ENCODE results near the gene ITFG2.

The ITFG2 gene

GRCh38 chr12:2801044-2801783 lies 11.3 kb upstream of the ITFG2 start:
- peaks cover 98% of the 10 kb centered on the region for H3K36me3 ChIP-seq (ENCODE audit: insufficient read depth, low read length)
- no peak for DNase-seq (ENCODE audit: low read depth, low spot score)
- TF ChIP-seq POLR2AphosphoS5 (IDR thresholded peaks at IDR 0.05; ENCODE audit: borderline replicate concordance, low read depth, low read length) (no peak), FOXP2 (optimal IDR thresholded peaks at IDR 0.05; ENCODE audit: control extremely low read depth, extremely low read length, insufficient read depth) (no peak), EZH2 (IDR thresholded peaks at IDR 0.05) (no peak)
- no peak overlapping the region for H3K9ac ChIP-seq (ENCODE audit: insufficient read length)
- H3K4me3 ChIP-seq = no peak overlapping the region
- H3K27ac ChIP-seq = no peak overlapping the region
- no peaks in the 10 kb centered on the region for H3K9me3 ChIP-seq (ENCODE audit: low read depth, low read length)

- Histone ChIP-seq H3K27ac (0 out of 2 replicates have a peak overlapping the region, but pooled peaks have one; percentile 21), H3K9ac (ENCODE audit: insufficient read length) (no peak overlapping the region), H3K36me3 (ENCODE audit: insufficient read depth, low read length) (peaks cover 72% of the 10 kb centered on the region), H3K4me3 (no peak overlapping the region), H3K9me3 (ENCODE audit: low read depth, low read length) (no peaks in the 10 kb centered on the region)
- no peak for TF ChIP-seq EZH2 (IDR thresholded peaks at IDR 0.05)
- TF ChIP-seq FOXP2 (optimal IDR thresholded peaks at IDR 0.05; ENCODE audit: control extremely low read depth, extremely low read length, insufficient read depth) = no peak
- no peak for TF ChIP-seq POLR2AphosphoS5 (IDR thresholded peaks at IDR 0.05; ENCODE audit: borderline replicate concordance, low read depth, low read length)
- no peak for DNase-seq (ENCODE audit: low read depth, low spot score)
Measured at GRCh38 chr12:2803635-2804392, 8.7 kb upstream of the ITFG2 start.

- H3K36me3 ChIP-seq (ENCODE audit: insufficient read depth, low read length) = peaks cover 65% of the 10 kb centered on the region
- no peak for TF ChIP-seq EZH2 (IDR thresholded peaks at IDR 0.05)
- TF ChIP-seq POLR2AphosphoS5 (IDR thresholded peaks at IDR 0.05; ENCODE audit: borderline replicate concordance, low read depth, low read length) = 0 out of 2 replicates have a peak, but pooled peaks have one; percentile 15
- TF ChIP-seq FOXP2 (optimal IDR thresholded peaks at IDR 0.05; ENCODE audit: control extremely low read depth, extremely low read length, insufficient read depth) = no peak
- no peak overlapping the region for H3K4me3 ChIP-seq
- H3K27ac ChIP-seq = peak overlapping the region; percentile 50; the same call in 1 of the 2 replicates
- no peaks in the 10 kb centered on the region for H3K9me3 ChIP-seq (ENCODE audit: low read depth, low read length)
- no peak for DNase-seq (ENCODE audit: low read depth, low spot score)
- no peak overlapping the region for H3K9ac ChIP-seq (ENCODE audit: insufficient read length)
Measured at GRCh38 chr12:2804393-2805142, 7.9 kb upstream of the ITFG2 start.

GRCh38 chr12:2805143-2805520 lies 7.3 kb upstream of the ITFG2 start:
- no peak overlapping the region for H3K4me3 ChIP-seq
- no peaks in the 10 kb centered on the region for H3K9me3 ChIP-seq (ENCODE audit: low read depth, low read length)
- peak overlapping the region; percentile 50; the same call in 1 of the 2 replicates for H3K27ac ChIP-seq
- H3K9ac ChIP-seq (ENCODE audit: insufficient read length) = no peak overlapping the region
- DNase-seq (ENCODE audit: low read depth, low spot score) = no peak
- TF ChIP-seq POLR2AphosphoS5 (IDR thresholded peaks at IDR 0.05; ENCODE audit: borderline replicate concordance, low read depth, low read length) (no peak), FOXP2 (optimal IDR thresholded peaks at IDR 0.05; ENCODE audit: control extremely low read depth, extremely low read length, insufficient read depth) (no peak), EZH2 (IDR thresholded peaks at IDR 0.05) (no peak)
- peaks cover 59% of the 10 kb centered on the region for H3K36me3 ChIP-seq (ENCODE audit: insufficient read depth, low read length)

GRCh38 chr12:2806700-2807099 lies 5.8 kb upstream of the ITFG2 start:
- no peak for TF ChIP-seq POLR2AphosphoS5 (IDR thresholded peaks at IDR 0.05; ENCODE audit: borderline replicate concordance, low read depth, low read length)
- no peak for TF ChIP-seq EZH2 (IDR thresholded peaks at IDR 0.05)
- TF ChIP-seq FOXP2 (optimal IDR thresholded peaks at IDR 0.05; ENCODE audit: control extremely low read depth, extremely low read length, insufficient read depth) = no peak
- DNase-seq (ENCODE audit: low read depth, low spot score) = no peak
- Histone ChIP-seq H3K4me3 (no peak overlapping the region), H3K36me3 (ENCODE audit: insufficient read depth, low read length) (peaks cover 43% of the 10 kb centered on the region), H3K27ac (no peak overlapping the region), H3K9ac (ENCODE audit: insufficient read length) (no peak overlapping the region), H3K9me3 (ENCODE audit: low read depth, low read length) (no peaks in the 10 kb centered on the region)

- TF ChIP-seq FOXP2 (optimal IDR thresholded peaks at IDR 0.05; ENCODE audit: control extremely low read depth, extremely low read length, insufficient read depth) (no peak), EZH2 (IDR thresholded peaks at IDR 0.05) (no peak), POLR2AphosphoS5 (IDR thresholded peaks at IDR 0.05; ENCODE audit: borderline replicate concordance, low read depth, low read length) (no peak)
- no peak for DNase-seq (ENCODE audit: low read depth, low spot score)
- H3K9ac ChIP-seq (ENCODE audit: insufficient read length) = peak overlapping the region; percentile 61
- no peaks in the 10 kb centered on the region; the same call in 1 of the 2 replicates for H3K36me3 ChIP-seq (ENCODE audit: insufficient read depth, low read length)
- H3K27ac ChIP-seq = peak overlapping the region; percentile 79
- no peaks in the 10 kb centered on the region for H3K9me3 ChIP-seq (ENCODE audit: low read depth, low read length)
- peak overlapping the region; percentile 81 for H3K4me3 ChIP-seq
Measured at GRCh38 chr12:2811801-2812200, 667 bp upstream of the ITFG2 start.

- H3K9ac ChIP-seq (ENCODE audit: insufficient read length) = peak overlapping the region; percentile 86
- DNase-seq (ENCODE audit: low read depth, low spot score) = peak; percentile 30
- H3K36me3 ChIP-seq (ENCODE audit: insufficient read depth, low read length) = peaks cover 14% of the 10 kb centered on the region
- no peaks in the 10 kb centered on the region for H3K9me3 ChIP-seq (ENCODE audit: low read depth, low read length)
- H3K27ac ChIP-seq = peak overlapping the region; percentile 95
- H3K4me3 ChIP-seq = peak overlapping the region; percentile 81
- TF ChIP-seq FOXP2 (optimal IDR thresholded peaks at IDR 0.05; ENCODE audit: control extremely low read depth, extremely low read length, insufficient read depth) (no peak), EZH2 (IDR thresholded peaks at IDR 0.05) (no peak), POLR2AphosphoS5 (IDR thresholded peaks at IDR 0.05; ENCODE audit: borderline replicate concordance, low read depth, low read length) (no peak)
Measured at GRCh38 chr12:2813214-2814185, 1.0 kb downstream of the ITFG2 start.

All from SK-N-MC (cell line).